ENCODE results near the gene LIMA1.

Gene LIMA1

GRCh38 chr12:50145439-50145838, 137.9 kb downstream of the LIMA1 start:
- no peak for DNase-seq (ENCODE audit: low read depth in 2 of 2)

- no peak for DNase-seq (ENCODE audit: low read depth in 2 of 2)
These were observed 140.3 kb downstream of the LIMA1 start for GRCh38 chr12:50142993-50143392.

DNA sequence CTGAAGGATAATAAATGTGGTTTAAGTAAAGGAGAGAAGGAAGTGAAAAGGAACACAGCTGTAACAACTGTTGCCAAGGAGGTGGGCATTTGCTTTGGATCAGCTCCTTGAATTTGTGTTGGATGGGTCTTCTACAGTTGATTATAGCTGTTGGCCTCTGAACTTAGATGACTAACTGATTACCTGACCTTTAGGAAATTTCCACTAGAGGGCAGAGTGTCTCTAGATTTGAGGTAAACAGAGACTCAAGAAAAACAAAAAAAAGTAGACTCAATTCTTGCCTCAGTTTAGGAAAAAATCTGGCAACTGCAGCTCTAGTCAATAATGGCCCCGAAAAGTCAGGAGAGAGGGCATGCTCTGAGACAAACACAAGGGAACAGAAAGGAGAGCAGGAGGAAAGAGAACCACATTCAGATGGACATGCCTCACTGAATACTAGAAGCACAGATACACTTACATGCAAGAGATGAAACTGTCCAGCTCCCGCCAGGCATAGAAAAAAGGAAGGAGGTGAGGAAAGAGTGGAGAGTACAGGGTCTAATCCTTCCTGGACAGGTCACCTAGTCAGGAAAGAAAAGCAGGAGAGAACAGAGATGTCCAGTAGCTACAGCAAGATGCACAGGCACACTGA, 150.7 kb downstream of the LIMA1 start:
- DNase-seq (ENCODE audit: low read depth in 2 of 2), result no peak

DNA sequence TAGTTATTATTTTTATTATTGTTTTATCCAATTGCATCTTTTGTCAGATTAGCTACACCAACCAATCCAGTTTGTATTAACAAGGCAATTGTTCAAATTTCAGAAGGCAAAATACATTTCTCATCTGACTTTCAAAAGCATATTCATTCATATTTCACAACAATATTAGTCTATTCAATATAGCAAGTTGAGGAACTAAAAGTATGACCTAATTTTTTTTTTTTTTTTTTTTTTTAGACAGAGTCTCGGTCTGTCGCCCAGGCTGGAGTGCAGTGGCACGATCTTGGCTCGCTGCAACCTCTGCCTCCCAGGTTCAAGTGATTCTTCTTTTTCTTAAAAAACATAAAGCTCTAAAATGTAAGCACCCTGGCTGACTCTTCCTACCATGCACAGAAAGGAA, 154.0 kb downstream of the LIMA1 start:
- no peak for DNase-seq (ENCODE audit: low read depth in 2 of 2)

DNA sequence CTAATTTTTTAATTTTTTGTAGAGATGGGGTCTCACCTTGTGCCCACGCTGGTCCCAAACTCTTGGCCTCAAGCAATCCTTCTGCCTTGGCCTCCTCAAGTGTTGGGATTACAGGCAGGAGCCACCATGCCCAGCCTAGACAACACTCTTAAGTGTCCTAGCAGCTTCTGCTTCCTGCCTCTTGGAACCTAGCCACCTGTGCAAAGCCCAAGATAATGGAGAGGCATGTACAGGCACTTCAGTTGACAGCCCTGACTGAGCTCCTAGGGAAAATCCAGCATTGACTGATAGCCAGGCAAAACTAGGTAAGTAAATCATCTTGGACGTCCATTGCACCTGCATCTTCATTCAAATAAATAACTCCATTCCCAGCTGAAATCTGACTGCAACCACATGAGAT, 155.8 kb downstream of the LIMA1 start:
- no peak for DNase-seq (ENCODE audit: low read depth in 2 of 2)

Measured in activated CD4-positive, alpha-beta T cell treated with anti-CD3 and anti-CD28 coated beads for 24 hours (primary cell).